SK-N-SH (cell line): ENCODE results near the gene CHD2. TPM values are rescaled to one million over a fixed set of nuclear protein-coding genes. Genes with fewer than 3 reads are reported as not detected.

ENCODE experiments used
- CTCF ChIA-PET: fragments of 300-600, 350-600 bp; formaldehyde crosslinking; extraction: SDS; loops from one replicate; lab custom pipeline; 2021; lab: Yijun Ruan, JAX
- POLR2A ChIA-PET: fragments of 350-600 bp; sonication (Branson Sonifier 250); formaldehyde crosslinking; extraction: SDS; loops from one replicate; lab custom pipeline; 2020; ENCODE audit warnings: antibody characterized with exemption, inconsistent platforms; lab: Yijun Ruan, JAX
- DNase-seq: peaks from one replicate; pipeline ENCODE4 v3.0.0; 2012
- H2AFZ ChIP-seq: fragments of 200-600 bp; sonication (generic); 2 replicates; pipeline ENCODE4 v1.8.1; 2016; ENCODE audit warnings: antibody characterized with exemption, mild to moderate bottlenecking, low read depth
- H3F3A ChIP-seq: fragments of 200-600 bp; sonication (generic); replicated peaks from 2 replicates; pipeline ENCODE3; 2016; ENCODE audit warnings: antibody characterized with exemption, mild to moderate bottlenecking; ENCODE audit not compliant: insufficient read depth
- H3K27ac ChIP-seq, 2 experiments: fragments of 200-500 bp in 1 of 2; fragments of 200-600 bp in 1 of 2; sonication (Bioruptor generic) in 1 of 2; sonication (generic), shearing (Covaris generic) in 1 of 2; 2 replicates each; pipeline versions ENCODE4 v1.5.1 to v1.6.1; 2014 to 2016; ENCODE audit warnings: low read depth in 2 of 2, inconsistent platforms in 1 of 2, low read length in 1 of 2, mild to moderate bottlenecking in 1 of 2, mixed read lengths in 1 of 2
- H3K27me3 ChIP-seq: fragments of 200-600 bp; sonication (generic), shearing (Covaris generic); 2 replicates; pipeline ENCODE4 v1.6.1; 2016; ENCODE audit warnings: mixed run types; ENCODE audit not compliant: insufficient read depth
- H3K36me3 ChIP-seq, 2 experiments: fragments of 200-500 bp in 1 of 2; fragments of 200-600 bp in 1 of 2; sonication (Bioruptor generic) in 1 of 2; sonication (generic) in 1 of 2; replicated peaks in 1 of 2; 2 replicates each; pipeline versions ENCODE3 to v1.5.1; 2014 to 2016; ENCODE audit warnings: low read length in 1 of 2, mild to moderate bottlenecking in 1 of 2; ENCODE audit not compliant: insufficient read depth in 2 of 2, control insufficient read depth in 1 of 2
- H3K4me1 ChIP-seq, 2 experiments: fragments of 200-500 bp in 1 of 2; fragments of 200-600 bp in 1 of 2; sonication (Bioruptor generic) in 1 of 2; sonication (generic), shearing (Covaris generic) in 1 of 2; 2 replicates each; pipeline versions ENCODE4 v1.5.1 to v1.6.1; 2014 to 2016; ENCODE audit warnings: low read depth in 1 of 2, low read length in 1 of 2, mixed run types in 1 of 2; ENCODE audit not compliant: insufficient read depth in 2 of 2, control insufficient read depth in 1 of 2
- H3K4me2 ChIP-seq: fragments of 200-600 bp; sonication (generic), shearing (Covaris generic); 2 replicates; pipeline ENCODE4 v1.6.1; 2017; ENCODE audit warnings: mixed run types
- H3K4me3 ChIP-seq, 2 experiments: fragments of 200-500 bp in 1 of 2; fragments of 200-600 bp in 1 of 2; sonication (Bioruptor generic) in 1 of 2; sonication (generic), shearing (Covaris generic) in 1 of 2; 2 replicates each; pipeline versions ENCODE4 v1.5.1 to v1.8.1; 2014 to 2016; ENCODE audit warnings: low read depth in 2 of 2, inconsistent platforms in 1 of 2, low read length in 1 of 2, mild to moderate bottlenecking in 1 of 2, mixed read lengths in 1 of 2, moderate library complexity in 1 of 2
- H3K79me2 ChIP-seq: fragments of 200-600 bp; sonication (generic); 2 replicates; pipeline ENCODE4 v1.8.1; 2017; ENCODE audit warnings: mild to moderate bottlenecking; ENCODE audit not compliant: insufficient read depth
- H3K9ac ChIP-seq: fragments of 200-600 bp; sonication (generic); 2 replicates; pipeline ENCODE4 v1.6.1; 2017; ENCODE audit warnings: mixed run types
- H3K9me2 ChIP-seq: fragments of 200-600 bp; sonication (generic); 2 replicates; pipeline ENCODE4 v1.6.1; 2017; ENCODE audit warnings: mixed run types
- H3K9me3 ChIP-seq: fragments of 200-600 bp; sonication (generic); 2 replicates; pipeline ENCODE4 v1.6.1; 2017; ENCODE audit warnings: mixed run types, mild to moderate bottlenecking, moderate library complexity
- H4K20me1 ChIP-seq: fragments of 200-600 bp; sonication (generic); 2 replicates; pipeline ENCODE4 v1.6.1; 2017; ENCODE audit warnings: mild to moderate bottlenecking, mixed run types; ENCODE audit not compliant: insufficient read depth
- ELF1 ChIP-seq: IDR thresholded peaks from 2 replicates; pipeline ENCODE4 v1.4.0; 2012
- EP300 ChIP-seq, 2 experiments: IDR thresholded peaks; 2 replicates each; pipeline versions ENCODE4 v1.4.0 to v1.6.1; 2012; ENCODE audit warnings: borderline replicate concordance in 1 of 2, low read depth in 1 of 2, low read length in 1 of 2
- FOXM1 ChIP-seq: IDR thresholded peaks from 2 replicates; pipeline ENCODE4 v1.4.0; 2012; ENCODE audit warnings: low read depth, mild to moderate bottlenecking
- GABPA ChIP-seq: IDR thresholded peaks from 2 replicates; pipeline ENCODE4 v1.4.0; 2012; ENCODE audit warnings: low read depth, mild to moderate bottlenecking
- JUND ChIP-seq: IDR thresholded peaks from 2 replicates; pipeline ENCODE4 v1.4.0; 2012
- MEF2A ChIP-seq: IDR thresholded peaks from 2 replicates; pipeline ENCODE4 v1.4.0; 2012; ENCODE audit warnings: low read depth, borderline replicate concordance
- PBX3 ChIP-seq: IDR thresholded peaks from 2 replicates; pipeline ENCODE4; 2012
- RAD21 ChIP-seq: IDR thresholded peaks from 2 replicates; pipeline ENCODE4 v1.6.1; 2012; ENCODE audit warnings: mild to moderate bottlenecking, low read length
- SIN3A ChIP-seq: IDR thresholded peaks from 2 replicates; pipeline ENCODE4 v1.6.1; 2012; ENCODE audit warnings: low read depth, mild to moderate bottlenecking, low read length, moderate library complexity, borderline replicate concordance
- SMC3 ChIP-seq: IDR thresholded peaks from 2 replicates; pipeline ENCODE4 v1.6.1; 2012; ENCODE audit warnings: low read depth, low read length, improper control_type of control experiment
- TAF1 ChIP-seq: IDR thresholded peaks from 2 replicates; pipeline ENCODE4 v1.6.1; 2012; ENCODE audit warnings: low read depth, mild to moderate bottlenecking, low read length, moderate library complexity, borderline replicate concordance
- USF1 ChIP-seq: IDR thresholded peaks from 2 replicates; pipeline ENCODE4 v1.4.0; 2012; ENCODE audit warnings: low read depth, borderline replicate concordance
- YY1 ChIP-seq: IDR thresholded peaks from 2 replicates; pipeline ENCODE4 v1.4.0; 2012; ENCODE audit warnings: low read depth, mild to moderate bottlenecking
- ZBTB33 ChIP-seq: IDR thresholded peaks from 2 replicates; pipeline ENCODE4 v1.4.0; 2012; ENCODE audit warnings: low read depth, borderline replicate concordance
- whole genome bisulfite sequencing: methylation state at CpG from one replicate; pipeline ENCODE4 v1.1.6; 2017; ENCODE audit warnings: low lambda C conversion rate; 5-methylcytosine and 5-hydroxymethylcytosine counted together
- polyA plus RNA-seq, 3 experiments: library from polyadenylated mRNA; depleted of rRNA; stranded (reverse); fragments of >200 nt; gene quantifications; 2 replicates each; pipeline ENCODE4 v1.2.3, GENCODE V29; 2012

CHD2 gene
- polyA plus RNA-seq, 1 of the 3 experiments (the other 2 are of a cell fraction), result 25.3 TPM

- no peak overlapping the region for H3K4me2 ChIP-seq
- H3K27ac ChIP-seq, result no peak overlapping the region
- H3K79me2 ChIP-seq, result peaks cover 84% of the 10 kb centered on the region
- peaks cover 94 to 99% of the 10 kb centered on the region in 2 experiments for H3K36me3 ChIP-seq
- TF ChIP-seq ZBTB33 (no peak), MEF2A (no peak), GABPA (no peak), PBX3 (no peak), ELF1 (no peak), EP300 (IDR thresholded peaks at IDR 0.05; ENCODE audit: borderline replicate concordance in 1 of 2, low read depth in 1 of 2, low read length in 1 of 2) (no peak), TAF1 (no peak), YY1 (no peak), FOXM1 (no peak), SMC3 (no peak), RAD21 (no peak), SIN3A (no peak), USF1 (no peak), JUND (no peak)
- no peak overlapping the region for H3K9ac ChIP-seq
- ChIA-PET CTCF (interaction anchor here (0.7 to 1.6 kb wide), 2 partner anchors 16 to 144 kb away, joined by 3 to 7 read pairs; no protein-coding TSS in a partner anchor), POLR2A (no interaction called here)
- H2AFZ ChIP-seq, result no peak overlapping the region
- DNase-seq, result no peak
- no peaks in the 10 kb centered on the region for H3K9me2 ChIP-seq
- H3F3A ChIP-seq, result peaks cover 60% of the 10 kb centered on the region
- no peaks in the 10 kb centered on the region for H3K9me3 ChIP-seq
- H3K27me3 ChIP-seq, result no peaks in the 10 kb centered on the region
- WGBS, result 93% methylated on average over 2 of the region's 2 CpGs
- no peak overlapping the region for H3K4me3 ChIP-seq
- H4K20me1 ChIP-seq, result peaks cover 6% of the 10 kb centered on the region; the same call in 1 of the 2 replicates
- no peaks in the 10 kb centered on the region for H3K4me1 ChIP-seq
Observed at GRCh38 chr15:92955706-92956105, 55.6 kb downstream of the CHD2 start.

GRCh38 chr15:92958105-92958504, 58.0 kb downstream of the CHD2 start:
- Histone ChIP-seq H3K4me1 (no peaks in the 10 kb centered on the region), H3K27me3 (no peaks in the 10 kb centered on the region), H3K36me3 (peaks cover 82 to 100% of the 10 kb centered on the region in 2 experiments), H3F3A (peaks cover 63% of the 10 kb centered on the region), H3K27ac (no peak overlapping the region), H3K4me3 (no peak overlapping the region), H3K4me2 (no peak overlapping the region), H3K9ac (no peak overlapping the region), H3K9me2 (no peaks in the 10 kb centered on the region), H3K9me3 (peaks cover 8% of the 10 kb centered on the region; the same call in 1 of the 2 replicates), H2AFZ (no peak overlapping the region), H3K79me2 (peaks cover 86% of the 10 kb centered on the region), H4K20me1 (peaks cover 6% of the 10 kb centered on the region; the same call in 1 of the 2 replicates)
- no peak for DNase-seq
- ChIA-PET POLR2A (no interaction called here), CTCF (no interaction called here)
- 94% methylated on average over 8 of the region's 8 CpGs for WGBS
- no peak for TF ChIP-seq EP300 (IDR thresholded peaks at IDR 0.05; ENCODE audit: borderline replicate concordance in 1 of 2, low read depth in 1 of 2, low read length in 1 of 2)
